ENCODE results near the gene CDH7. TPM values are rescaled to one million over a fixed set of nuclear protein-coding genes. Genes with fewer than 3 reads are reported as not detected.

Gene CDH7
- total RNA-seq, 2 donors from 2014 or later, result not detected

- DNase-seq (ENCODE audit: low spot score), result no peak
- Histone ChIP-seq H3K27me3 (no peaks in the 10 kb centered on the region), H3K4me3 (no peak overlapping the region), H3K27ac (no peak overlapping the region), H3K36me3 (no peaks in the 10 kb centered on the region), H3K4me1 (peaks cover 0 to 4% of the 10 kb centered on the region in 2 donors), H3K9me3 (no peaks in the 10 kb centered on the region)
- TF ChIP-seq CTCF (IDR thresholded peaks at IDR 0.05), result no peak
Measured at GRCh38 chr18:65755616-65756015, 4.8 kb downstream of the CDH7 start.

- no peak overlapping the region for H3K27ac ChIP-seq
- TF ChIP-seq CTCF (IDR thresholded peaks at IDR 0.05), result no peak
- no peaks in the 10 kb centered on the region for H3K9me3 ChIP-seq
- H3K4me1 ChIP-seq, result no peaks in the 10 kb centered on the region
- H3K4me3 ChIP-seq, result no peak overlapping the region
- no peak for DNase-seq (ENCODE audit: low spot score)
- H3K27me3 ChIP-seq, result no peaks in the 10 kb centered on the region
- no peaks in the 10 kb centered on the region for H3K36me3 ChIP-seq
Measured at GRCh38 chr18:65760457-65760856, 9.6 kb downstream of the CDH7 start.

GRCh38 chr18:65761636-65762295, 11.0 kb downstream of the CDH7 start:
- DNase-seq (ENCODE audit: low spot score), result no peak

GRCh38 chr18:65762556-65762955, 11.7 kb downstream of the CDH7 start:
- H3K4me1 ChIP-seq, result no peaks in the 10 kb centered on the region
- no peak for DNase-seq (ENCODE audit: low spot score)
- TF ChIP-seq CTCF (IDR thresholded peaks at IDR 0.05), result no peak

More at GRCh38 chr18:65761636-65762295, 11.0 kb downstream of the CDH7 start:
- Histone ChIP-seq H3K27me3 (no peaks in the 10 kb centered on the region), H3K36me3 (no peaks in the 10 kb centered on the region), H3K9me3 (no peaks in the 10 kb centered on the region), H3K4me1 (no peaks in the 10 kb centered on the region), H3K4me3 (no peak overlapping the region), H3K27ac (no peak overlapping the region)
- TF ChIP-seq CTCF (IDR thresholded peaks at IDR 0.05), result no peak

DNA sequence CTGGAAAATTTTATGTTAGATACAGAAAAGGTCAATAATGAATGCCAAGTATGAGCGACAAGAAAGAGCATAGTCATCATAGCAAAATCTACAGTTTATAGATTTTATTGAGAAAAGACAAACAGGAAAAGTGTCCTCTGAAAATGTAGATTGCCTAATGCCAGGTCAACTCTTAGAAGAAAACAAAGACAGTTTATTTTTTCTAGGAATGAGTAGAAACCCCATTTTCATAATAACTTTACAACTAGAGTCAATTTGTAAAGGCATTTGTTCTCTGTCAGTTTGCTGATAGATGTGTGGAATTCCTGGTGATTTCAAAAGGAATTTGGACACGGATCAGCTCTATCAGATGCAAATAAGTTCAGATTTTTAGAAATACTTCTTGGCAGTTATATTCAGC, 16.6 kb downstream of the CDH7 start:
- H3K9me3 ChIP-seq, result no peaks in the 10 kb centered on the region
- H3K27ac ChIP-seq, result no peak overlapping the region
- H3K4me3 ChIP-seq, result no peak overlapping the region
- no peaks in the 10 kb centered on the region for H3K27me3 ChIP-seq
- no peaks in the 10 kb centered on the region for H3K4me1 ChIP-seq
- no peak for DNase-seq (ENCODE audit: low spot score)
- no peaks in the 10 kb centered on the region for H3K36me3 ChIP-seq
- no peak for TF ChIP-seq CTCF (IDR thresholded peaks at IDR 0.05)

More at GRCh38 chr18:65762556-65762955, 11.7 kb downstream of the CDH7 start:
- Histone ChIP-seq H3K27ac (no peak overlapping the region), H3K9me3 (no peaks in the 10 kb centered on the region), H3K4me3 (no peak overlapping the region), H3K36me3 (no peaks in the 10 kb centered on the region), H3K27me3 (no peaks in the 10 kb centered on the region)

All from right atrium auricular region (tissue), 2 donors.